K562 (cell line): ENCODE measurements around the gene ZNF121. TPM values are rescaled to one million over a fixed set of nuclear protein-coding genes. Genes with fewer than 3 reads are reported as not detected.

Experiments used
- ATAC-seq: fragments of 200-7000 bp; cut with Tn5 transposase; 3 replicates; pipeline ENCODE4 v1.9.1; 2020; ENCODE audit warnings: moderate library complexity
- BruUV-seq: library from RNA; stranded (reverse); fragments of 400-500 nt; replicated peaks from 2 replicates; lab custom pipeline; 2021; lab: Mats Ljungman, UMichigan
- CTCF ChIA-PET: fragments of 300-600 bp; formaldehyde crosslinking; extraction: SDS; loops from one replicate; lab custom pipeline; 2021; ENCODE audit warnings: low intra/inter-chr PET ratio; lab: Yijun Ruan, JAX
- POLR2A ChIA-PET: fragments of 300-600, 350-650 bp; sonication (Branson Sonifier 250); formaldehyde crosslinking; extraction: SDS; loops from one replicate; lab custom pipeline; 2021; ENCODE audit warnings: antibody characterized with exemption, inconsistent platforms; lab: Yijun Ruan, JAX
- DNase-seq, 4 experiments: peaks; one replicate each; pipeline versions ENCODE4 v3.0.0 to v3.0.0-alpha.2; 2011 to 2018; ENCODE audit warnings: low spot score in 3 of 4, mixed read lengths in 3 of 4; ENCODE audit errors: extremely low read depth in 1 of 4
- FAIRE-seq: peaks from 2 replicates; lab custom pipeline; 2011; peaks lifted over from hg19 to GRCh38; lab: Jason Lieb, UNC
- H2AFZ ChIP-seq: 2 replicates; pipeline ENCODE4 v1.6.0; 2011; ENCODE audit warnings: low read depth, low read length, control low read depth, inconsistent platforms
- H3K27ac ChIP-seq: fragments of 200-600 bp; 3 replicates; pipeline ENCODE4 v1.8.0; 2011; ENCODE audit warnings: low read depth, mild to moderate bottlenecking, control low read depth, inconsistent platforms, low read length, moderate library complexity, mixed read lengths; ENCODE audit errors: extremely low read depth
- H3K27me3 ChIP-seq, 2 experiments: fragments of 300-600 bp in 1 of 2; 2 replicates in 1 of 2; 3 replicates in 1 of 2; pipeline versions ENCODE4 v1.6.0 to v1.8.0; 2011; ENCODE audit warnings: inconsistent platforms in 2 of 2, low read length in 2 of 2, mild to moderate bottlenecking in 1 of 2, mixed read lengths in 1 of 2, moderate library complexity in 1 of 2; ENCODE audit not compliant: control insufficient read depth in 2 of 2, insufficient read depth in 2 of 2
- H3K36me3 ChIP-seq: fragments of 300-600 bp; 3 replicates; pipeline ENCODE4 v1.8.0; 2011; ENCODE audit warnings: mild to moderate bottlenecking, low read length, inconsistent platforms; ENCODE audit not compliant: control insufficient read depth, insufficient read depth
- H3K4me1 ChIP-seq, 2 experiments: fragments of 200-600 bp in 1 of 2; replicated peaks in 1 of 2; 2 replicates in 1 of 2; 3 replicates in 1 of 2; pipeline versions ENCODE4 v1.5.1 to v1.8.0; 2011; ENCODE audit warnings: inconsistent platforms in 2 of 2, low read length in 2 of 2, mild to moderate bottlenecking in 1 of 2, mixed read lengths in 1 of 2, moderate library complexity in 1 of 2; ENCODE audit not compliant: control insufficient read depth in 2 of 2, insufficient read depth in 2 of 2
- H3K4me2 ChIP-seq: 2 replicates; pipeline ENCODE4 v1.6.1; 2011; ENCODE audit warnings: low read length, control low read depth, inconsistent platforms, mixed read lengths; ENCODE audit not compliant: insufficient read depth
- H3K4me3 ChIP-seq: fragments of 200-600 bp; sonication (generic), shearing (Covaris generic); 2 replicates; pipeline ENCODE4 v1.5.1; 2016; ENCODE audit warnings: control low read depth, inconsistent platforms
- H3K79me2 ChIP-seq: fragments of 200-600 bp; 3 replicates; pipeline ENCODE4 v1.8.0; 2011; ENCODE audit warnings: low read length, inconsistent platforms; ENCODE audit not compliant: control insufficient read depth, insufficient read depth
- H3K9ac ChIP-seq, 2 experiments: 2 replicates each; pipeline versions ENCODE4 v1.6.0 to v1.6.1; 2011; ENCODE audit warnings: low read depth in 2 of 2, low read length in 2 of 2, control low read depth in 1 of 2, inconsistent platforms in 1 of 2, mild to moderate bottlenecking in 1 of 2, mixed read lengths in 1 of 2; ENCODE audit not compliant: insufficient read depth in 1 of 2
- H3K9me1 ChIP-seq: one replicate; pipeline ENCODE4 v1.6.0; 2011; ENCODE audit warnings: inconsistent platforms, mild to moderate bottlenecking, low read length, moderate library complexity; ENCODE audit not compliant: control insufficient read depth, insufficient read depth
- H3K9me3 ChIP-seq: replicated peaks from 2 replicates; pipeline ENCODE4 v1.5.1; 2011; ENCODE audit warnings: low read depth, low read length, inconsistent platforms; ENCODE audit not compliant: control insufficient read depth, insufficient read depth
- H4K20me1 ChIP-seq: replicated peaks from 2 replicates; pipeline ENCODE4 v1.6.1; 2011; ENCODE audit warnings: low read length, inconsistent platforms, mixed read lengths; ENCODE audit not compliant: control insufficient read depth, insufficient read depth
- BRD4 ChIP-seq: fragments of 200-600 bp; sonication (generic); IDR thresholded peaks from 2 replicates; pipeline ENCODE4 v1.6.1; 2017; ENCODE audit warnings: inconsistent platforms
- FOXJ2 ChIP-seq: fragments of 200-800 bp; sonication (Bioruptor generic); IDR thresholded peaks from 2 replicates; pipeline ENCODE4 v1.6.1; 2016; ENCODE audit warnings: missing genetic modification characterization, missing compliant biosample characterization
- HEY1 ChIP-seq: fragments of 250-450 bp; sonication (Bioruptor Pico); IDR thresholded peaks from 2 replicates; pipeline ENCODE4 v1.5.0; 2020; ENCODE audit warnings: mild to moderate bottlenecking, moderate library complexity, borderline replicate concordance
- KLF13 ChIP-seq: fragments of 450-650 bp; IDR thresholded peaks from 2 replicates; pipeline ENCODE4 v1.6.1; 2016; ENCODE audit warnings: missing genetic modification characterization, low read depth, mild to moderate bottlenecking, missing compliant biosample characterization, moderate library complexity, borderline replicate concordance
- NR2F6 ChIP-seq: fragments of 450-650 bp; formaldehyde crosslinking; IDR thresholded peaks from 2 replicates; pipeline ENCODE4 v1.4.0; 2020; ENCODE audit warnings: mild to moderate bottlenecking
- PCBP2 ChIP-seq: fragments of 200-400 bp; formaldehyde crosslinking; IDR thresholded peaks from 2 replicates; pipeline ENCODE4 v1.6.1; 2018; ENCODE audit warnings: low read length, low read depth, mild to moderate bottlenecking, moderate library complexity; ENCODE audit not compliant: poor library complexity, severe bottlenecking
- SAFB ChIP-seq: fragments of 200-400 bp; formaldehyde crosslinking; IDR thresholded peaks from 2 replicates; pipeline ENCODE4 v1.6.1; 2017; ENCODE audit warnings: low read depth, low read length, borderline replicate concordance
- SLC30A9 ChIP-seq: fragments of 250-450 bp; sonication (Bioruptor Pico); IDR thresholded peaks from 2 replicates; pipeline ENCODE4 v1.8.0; 2022; ENCODE audit warnings: mild to moderate bottlenecking, moderate library complexity
- SRSF3 ChIP-seq: fragments of 200-400 bp; formaldehyde crosslinking; IDR thresholded peaks from 2 replicates; pipeline ENCODE4 v1.6.1; 2016; ENCODE audit warnings: mild to moderate bottlenecking, low read length, moderate library complexity; ENCODE audit not compliant: insufficient read depth
- TAF9B ChIP-seq: fragments of 450-650 bp; IDR thresholded peaks from 2 replicates; pipeline ENCODE4 v1.6.1; 2018; ENCODE audit warnings: mild to moderate bottlenecking; ENCODE audit not compliant: partially characterized antibody
- ZBTB5 ChIP-seq: fragments of 450-650 bp; IDR thresholded peaks from 2 replicates; pipeline ENCODE4 v1.6.1; 2017; ENCODE audit warnings: antibody characterized with exemption
- ZNF184 ChIP-seq: sonication (generic); formaldehyde crosslinking; IDR thresholded peaks from 2 replicates; pipeline ENCODE4 v1.5.0; 2020; ENCODE audit warnings: missing genetic modification reagents
- ZNF217 ChIP-seq: sonication (generic); formaldehyde crosslinking; IDR thresholded peaks from 2 replicates; pipeline ENCODE4 v1.8.0; 2022; ENCODE audit warnings: mild to moderate bottlenecking, missing genetic modification reagents
- WGBS: fragments of 100-300 bp; shearing (Covaris generic); methylation state at CpG from one replicate; pipeline ENCODE4 v1.1.6; 2016; ENCODE audit warnings: low coverage, mixed read lengths; ENCODE audit not compliant: insufficient coverage; ENCODE audit errors: missing lambda C conversion rate; 5-methylcytosine and 5-hydroxymethylcytosine counted together
- in situ Hi-C: fragments of 300-500 bp; cut with MboI; formaldehyde crosslinking; loops from 4 replicates; pipeline ENCODE4 v1.15.0; 2018; ENCODE audit warnings: inconsistent platforms, mixed read lengths
- intact Hi-C: fragments of 100-400 bp; cut with micrococcal nuclease; formaldehyde crosslinking; loops from 2 replicates; pipeline ENCODE4 v1.14.2; 2022
- polyA plus RNA-seq, 8 experiments: library from polyadenylated mRNA; depleted of rRNA in 4 of 8; stranded (reverse) in 5 of 8; unstranded in 3 of 8; fragments of >200 nt; fragmentation: Nextera tagmentation in 2 of 8; fragmentation: Illumina TruSeq in 1 of 8; extraction: Ambion mirVana in 2 of 8; extraction: Trizol in 1 of 8; gene quantifications; 2 replicates each; pipeline versions ENCODE4 v1.2.1 to v1.2.3, GENCODE V29; 2011 to 2014; ENCODE audit warnings: inconsistent platforms in 1 of 8, missing spikeins in 1 of 8
- total RNA-seq, 7 experiments: library from RNA; depleted of rRNA in 6 of 7; stranded (reverse); fragments of >200 nt in 6 of 7; fragmentation: Illumina TruSeq in 2 of 7; extraction: Trizol in 2 of 7; gene quantifications; 2 replicates each; pipeline versions ENCODE4 v1.2.1 to v1.2.3, GENCODE V29; 2011 to 2021; ENCODE audit warnings: low replicate concordance in 1 of 7
- TF ChIP-seq, protein P1 (sequence below): fragments of 200-400 bp; formaldehyde crosslinking; IDR thresholded peaks from 2 replicates; pipeline ENCODE4 v1.6.1; 2017; ENCODE audit warnings: mild to moderate bottlenecking, low read depth, low read length, moderate library complexity
- TF ChIP-seq, protein P2 (sequence below): fragments of 450-650 bp; IDR thresholded peaks from 2 replicates; pipeline ENCODE4 v1.6.1; 2016; ENCODE audit warnings: borderline replicate concordance
- TF ChIP-seq, protein P3 (sequence below): sonication (generic); formaldehyde crosslinking; IDR thresholded peaks from 2 replicates; pipeline ENCODE4 v1.8.0; 2022; ENCODE audit warnings: mild to moderate bottlenecking, missing genetic modification reagents

Gene ZNF121
- total and polyA plus RNA-seq, 9 of the 15 experiments (the other 6 are each of a cell fraction or from before 2014, with no cell fraction given): 14.6 to 115 (median 33.4) TPM

- Histone ChIP-seq H3K9ac (no peak overlapping the region), H3K79me2 (no peaks in the 10 kb centered on the region)
- no peak for FAIRE-seq
- TF ChIP-seq, protein P1, sequence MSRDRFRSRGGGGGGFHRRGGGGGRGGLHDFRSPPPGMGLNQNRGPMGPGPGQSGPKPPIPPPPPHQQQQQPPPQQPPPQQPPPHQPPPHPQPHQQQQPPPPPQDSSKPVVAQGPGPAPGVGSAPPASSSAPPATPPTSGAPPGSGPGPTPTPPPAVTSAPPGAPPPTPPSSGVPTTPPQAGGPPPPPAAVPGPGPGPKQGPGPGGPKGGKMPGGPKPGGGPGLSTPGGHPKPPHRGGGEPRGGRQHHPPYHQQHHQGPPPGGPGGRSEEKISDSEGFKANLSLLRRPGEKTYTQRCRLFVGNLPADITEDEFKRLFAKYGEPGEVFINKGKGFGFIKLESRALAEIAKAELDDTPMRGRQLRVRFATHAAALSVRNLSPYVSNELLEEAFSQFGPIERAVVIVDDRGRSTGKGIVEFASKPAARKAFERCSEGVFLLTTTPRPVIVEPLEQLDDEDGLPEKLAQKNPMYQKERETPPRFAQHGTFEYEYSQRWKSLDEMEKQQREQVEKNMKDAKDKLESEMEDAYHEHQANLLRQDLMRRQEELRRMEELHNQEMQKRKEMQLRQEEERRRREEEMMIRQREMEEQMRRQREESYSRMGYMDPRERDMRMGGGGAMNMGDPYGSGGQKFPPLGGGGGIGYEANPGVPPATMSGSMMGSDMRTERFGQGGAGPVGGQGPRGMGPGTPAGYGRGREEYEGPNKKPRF: no peak
- TF ChIP-seq, protein P2, sequence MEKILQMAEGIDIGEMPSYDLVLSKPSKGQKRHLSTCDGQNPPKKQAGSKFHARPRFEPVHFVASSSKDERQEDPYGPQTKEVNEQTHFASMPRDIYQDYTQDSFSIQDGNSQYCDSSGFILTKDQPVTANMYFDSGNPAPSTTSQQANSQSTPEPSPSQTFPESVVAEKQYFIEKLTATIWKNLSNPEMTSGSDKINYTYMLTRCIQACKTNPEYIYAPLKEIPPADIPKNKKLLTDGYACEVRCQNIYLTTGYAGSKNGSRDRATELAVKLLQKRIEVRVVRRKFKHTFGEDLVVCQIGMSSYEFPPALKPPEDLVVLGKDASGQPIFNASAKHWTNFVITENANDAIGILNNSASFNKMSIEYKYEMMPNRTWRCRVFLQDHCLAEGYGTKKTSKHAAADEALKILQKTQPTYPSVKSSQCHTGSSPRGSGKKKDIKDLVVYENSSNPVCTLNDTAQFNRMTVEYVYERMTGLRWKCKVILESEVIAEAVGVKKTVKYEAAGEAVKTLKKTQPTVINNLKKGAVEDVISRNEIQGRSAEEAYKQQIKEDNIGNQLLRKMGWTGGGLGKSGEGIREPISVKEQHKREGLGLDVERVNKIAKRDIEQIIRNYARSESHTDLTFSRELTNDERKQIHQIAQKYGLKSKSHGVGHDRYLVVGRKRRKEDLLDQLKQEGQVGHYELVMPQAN: no peak
- no peak for TF ChIP-seq ZBTB5
- TF ChIP-seq ZNF184 (CRISPR knock-in tag): no peak
- TF ChIP-seq SLC30A9 (CRISPR knock-in tag): no peak
- TF ChIP-seq TAF9B: no peak
- no peak for TF ChIP-seq SRSF3
- no peak for TF ChIP-seq KLF13
- TF ChIP-seq HEY1 (CRISPR knock-in tag): no peak
- TF ChIP-seq PCBP2: no peak
- TF ChIP-seq ZNF217 (CRISPR knock-in tag): no peak
- no peak for TF ChIP-seq SAFB
- TF ChIP-seq NR2F6 (CRISPR knock-in tag): no peak
- no peak for TF ChIP-seq BRD4
- no peak for TF ChIP-seq FOXJ2
- TF ChIP-seq, protein P3, sequence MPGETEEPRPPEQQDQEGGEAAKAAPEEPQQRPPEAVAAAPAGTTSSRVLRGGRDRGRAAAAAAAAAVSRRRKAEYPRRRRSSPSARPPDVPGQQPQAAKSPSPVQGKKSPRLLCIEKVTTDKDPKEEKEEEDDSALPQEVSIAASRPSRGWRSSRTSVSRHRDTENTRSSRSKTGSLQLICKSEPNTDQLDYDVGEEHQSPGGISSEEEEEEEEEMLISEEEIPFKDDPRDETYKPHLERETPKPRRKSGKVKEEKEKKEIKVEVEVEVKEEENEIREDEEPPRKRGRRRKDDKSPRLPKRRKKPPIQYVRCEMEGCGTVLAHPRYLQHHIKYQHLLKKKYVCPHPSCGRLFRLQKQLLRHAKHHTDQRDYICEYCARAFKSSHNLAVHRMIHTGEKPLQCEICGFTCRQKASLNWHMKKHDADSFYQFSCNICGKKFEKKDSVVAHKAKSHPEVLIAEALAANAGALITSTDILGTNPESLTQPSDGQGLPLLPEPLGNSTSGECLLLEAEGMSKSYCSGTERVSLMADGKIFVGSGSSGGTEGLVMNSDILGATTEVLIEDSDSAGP (CRISPR knock-in tag): no peak
Observed at GRCh38 chr19:9547870-9548269, 36.4 kb downstream of the ZNF121 start.

More at GRCh38 chr19:9547870-9548269, 36.4 kb downstream of the ZNF121 start:
- no peaks in the 10 kb centered on the region; a peak in 1 of 5 replicates for H3K4me1 ChIP-seq
- DNase-seq (no peak), ATAC-seq (no peak)
- H3K9me1 ChIP-seq: no peaks in the 10 kb centered on the region
- H3K4me3 ChIP-seq: no peak overlapping the region
- no peaks in the 10 kb centered on the region; a peak in 1 of 5 replicates for H3K27me3 ChIP-seq
- 6% methylated on average over 10 of the region's 11 CpGs for WGBS
- peaks cover 4% of the 10 kb centered on the region; the same call in 1 of the 2 replicates for H3K9me3 ChIP-seq
- no peak overlapping the region for H2AFZ ChIP-seq
- H3K27ac ChIP-seq: no peak overlapping the region
- in situ Hi-C loops (no loop called here), intact Hi-C loops (no loop called here)
- POLR2A ChIA-PET: no interaction called here
- H3K36me3 ChIP-seq: no peaks in the 10 kb centered on the region
- no peak overlapping the region for H3K4me2 ChIP-seq
- no TSS peak for BruUV-seq
- CTCF ChIA-PET: no interaction called here
- H4K20me1 ChIP-seq: no peaks in the 10 kb centered on the region
